Measurements from ENCODE around the gene JAZF1. TPM values are rescaled to one million over a fixed set of nuclear protein-coding genes. Genes with fewer than 3 reads are reported as not detected.
A peak's percentile ranks its signal among the peaks of the same experiment; 100 is the strongest.

JAZF1 gene
- total and polyA plus RNA-seq, 5 donors from 2014 or later, result 6.4 to 30.7 (median 7.6) TPM

DNA sequence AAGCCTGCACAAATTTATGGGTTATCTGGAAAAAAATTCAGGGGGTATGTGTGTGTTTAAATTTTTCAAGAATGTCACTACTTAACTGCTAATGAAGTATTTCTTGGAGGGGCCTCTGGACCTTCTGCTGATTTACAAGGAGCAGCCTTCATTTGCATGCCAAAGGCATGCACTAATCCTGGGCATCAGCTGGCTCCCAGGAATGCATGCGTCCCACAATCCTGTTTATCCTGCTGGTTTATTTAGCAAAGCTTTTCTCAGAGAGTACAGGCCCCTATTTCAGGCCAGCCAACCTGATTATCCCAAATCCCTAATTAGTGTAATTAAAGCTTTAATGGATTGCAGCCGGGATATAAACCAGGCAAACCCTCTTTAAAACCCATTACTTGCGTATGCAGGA, 270.3 kb downstream of the JAZF1 start:
- H3K36me3 Mint-ChIP-seq, result peaks cover 4% of the 10 kb centered on the region
- ATAC-seq (ENCODE audit: low read depth in 2 of 2), result no peak
- peaks cover 0 to 3% (median 0%) of the 10 kb centered on the region in 4 donors for H3K4me1 Mint-ChIP-seq
- H3K9me3 Mint-ChIP-seq, result no peaks in the 10 kb centered on the region
- Histone ChIP-seq H3K9me3 (ENCODE audit: control insufficient read depth in 2 of 2, low read length in 2 of 2) (no peaks in the 10 kb centered on the region), H3K27me3 (ENCODE audit: control insufficient read depth, insufficient read depth, low read length) (no peaks in the 10 kb centered on the region), H3K4me1 (ENCODE audit: control insufficient read depth, insufficient read depth, low read length, poor library complexity, severe bottlenecking) (no peaks in the 10 kb centered on the region), H3K4me3 (ENCODE audit: low read depth, low read length) (no peak overlapping the region), H3K36me3 (ENCODE audit: control insufficient read depth, insufficient read depth, low read length) (no peaks in the 10 kb centered on the region), H3K27ac (ENCODE audit: insufficient read depth, low read length, poor library complexity, severe bottlenecking) (no peak overlapping the region)
- no peak overlapping the region for H3K4me3 Mint-ChIP-seq
- no peaks in the 10 kb centered on the region for H3K27me3 Mint-ChIP-seq
- no peak overlapping the region for H3K27ac Mint-ChIP-seq
- no peak for DNase-seq

DNA sequence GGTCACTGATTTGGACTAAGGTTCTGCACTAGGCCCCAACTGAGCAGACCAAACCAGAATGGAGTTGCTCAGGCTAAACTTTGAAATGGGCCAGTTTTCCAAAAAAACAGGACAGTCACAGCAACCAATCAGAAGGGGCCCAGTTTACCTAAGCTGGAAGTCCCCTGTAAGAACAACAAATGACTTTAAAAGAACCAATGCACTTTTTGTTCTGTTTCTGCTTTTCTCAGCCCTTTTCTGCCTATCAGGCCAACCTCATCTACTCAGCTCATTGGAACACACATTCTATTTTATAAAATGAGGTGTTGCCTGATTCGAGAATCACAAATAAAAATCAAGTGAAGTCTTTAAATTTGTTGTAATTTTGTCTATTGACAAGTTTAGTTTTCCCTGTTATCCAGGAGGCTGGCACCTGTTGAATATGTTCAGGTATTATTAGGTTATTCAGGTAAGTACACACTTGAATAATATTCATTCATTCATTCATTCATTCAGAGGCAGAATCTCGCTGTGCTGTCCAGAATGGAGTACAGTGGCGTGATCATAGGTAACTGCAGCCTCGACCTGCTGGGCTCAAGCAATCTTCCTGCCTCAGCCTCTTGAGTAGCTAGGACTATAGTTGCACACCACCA, 271.9 kb downstream of the JAZF1 start:
- no peak for DNase-seq
- no peaks in the 10 kb centered on the region for H3K27me3 Mint-ChIP-seq
- no peaks in the 10 kb centered on the region for H3K9me3 Mint-ChIP-seq
- Histone ChIP-seq H3K4me1 (ENCODE audit: control insufficient read depth, insufficient read depth, low read length, poor library complexity, severe bottlenecking) (no peaks in the 10 kb centered on the region), H3K36me3 (ENCODE audit: control insufficient read depth, insufficient read depth, low read length) (no peaks in the 10 kb centered on the region), H3K27me3 (ENCODE audit: control insufficient read depth, insufficient read depth, low read length) (no peaks in the 10 kb centered on the region), H3K4me3 (ENCODE audit: low read depth, low read length) (no peak overlapping the region), H3K27ac (ENCODE audit: insufficient read depth, low read length, poor library complexity, severe bottlenecking) (no peak overlapping the region), H3K9me3 (ENCODE audit: control insufficient read depth in 2 of 2, low read length in 2 of 2) (no peaks in the 10 kb centered on the region)
- H3K4me3 Mint-ChIP-seq, result no peak overlapping the region
- H3K27ac Mint-ChIP-seq, result no peak overlapping the region
- peaks cover 4% of the 10 kb centered on the region for H3K36me3 Mint-ChIP-seq
- H3K4me1 Mint-ChIP-seq, result peaks cover 0 to 6% (median 0%) of the 10 kb centered on the region in 4 donors
- ATAC-seq (ENCODE audit: low read depth in 2 of 2), result no peak

DNA sequence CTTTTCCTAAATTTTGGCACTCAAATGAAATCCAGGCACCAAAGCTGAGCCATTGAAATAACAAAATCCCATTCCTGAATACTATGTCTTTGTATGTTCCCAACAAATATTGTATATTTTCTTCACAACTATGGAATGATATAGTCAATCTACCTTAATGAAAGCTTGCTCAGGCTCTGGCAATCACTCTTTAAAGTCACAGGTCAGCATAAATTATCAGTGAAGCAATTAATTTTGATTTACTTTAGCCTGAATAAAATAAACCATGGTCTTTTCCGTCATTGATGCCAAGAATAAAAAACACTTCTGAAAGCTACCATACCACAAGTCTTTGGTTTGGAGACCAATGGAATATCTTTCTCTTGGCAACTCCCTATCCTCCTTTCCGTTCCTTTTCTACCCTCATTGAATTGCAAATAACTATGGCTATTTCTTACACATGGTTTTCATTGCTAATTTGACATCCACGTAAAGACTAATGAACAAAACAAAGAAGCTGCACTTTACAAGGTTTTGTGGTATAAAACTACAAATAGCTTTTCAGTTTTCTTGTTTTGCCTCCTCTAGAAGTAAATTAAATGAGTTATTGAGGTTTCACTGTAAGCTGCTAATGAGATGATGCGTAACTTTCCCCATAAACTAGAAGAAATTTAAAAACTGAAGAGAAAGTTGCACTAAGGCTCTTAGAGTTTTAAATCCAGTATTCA, 274.1 kb downstream of the JAZF1 start:
- no peak overlapping the region for H3K4me3 ChIP-seq (ENCODE audit: low read depth, low read length)
- H3K9me3 ChIP-seq (ENCODE audit: control insufficient read depth in 2 of 2, low read length in 2 of 2), result no peaks in the 10 kb centered on the region
- Mint-ChIP-seq H3K4me3 (no peak overlapping the region), H3K4me1 (peaks cover 2 to 8% (median 5%) of the 10 kb centered on the region in 4 donors), H3K27ac (no peak overlapping the region), H3K9me3 (no peaks in the 10 kb centered on the region), H3K36me3 (peaks cover 2% of the 10 kb centered on the region), H3K27me3 (no peaks in the 10 kb centered on the region)
- peaks cover 2% of the 10 kb centered on the region for H3K4me1 ChIP-seq (ENCODE audit: control insufficient read depth, insufficient read depth, low read length, poor library complexity, severe bottlenecking)
- no peaks in the 10 kb centered on the region for H3K36me3 ChIP-seq (ENCODE audit: control insufficient read depth, insufficient read depth, low read length)
- no peaks in the 10 kb centered on the region for H3K27me3 ChIP-seq (ENCODE audit: control insufficient read depth, insufficient read depth, low read length)
- ATAC-seq (ENCODE audit: low read depth in 2 of 2) (no peak), DNase-seq (no peak)
- H3K27ac ChIP-seq (ENCODE audit: insufficient read depth, low read length, poor library complexity, severe bottlenecking), result no peak overlapping the region

DNA sequence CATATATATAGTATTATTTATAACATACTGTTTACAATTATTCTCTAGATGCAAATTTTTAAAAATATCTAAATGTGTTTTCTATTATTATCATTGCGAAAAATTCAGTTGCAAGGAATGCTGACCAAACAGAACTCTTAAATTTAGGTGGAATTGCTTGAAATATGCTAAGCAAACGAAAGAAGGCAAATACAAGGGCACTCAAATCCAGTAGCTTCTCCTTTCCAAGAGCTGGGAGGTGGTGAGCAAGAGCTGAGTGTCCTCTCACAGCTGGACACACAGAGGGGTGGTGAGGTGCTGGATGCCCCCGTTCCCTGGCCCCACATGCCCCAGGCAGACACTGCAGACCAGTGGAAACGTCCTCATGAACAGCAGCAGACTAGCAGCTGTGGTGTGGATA, 274.6 kb downstream of the JAZF1 start:
- Mint-ChIP-seq H3K27ac (no peak overlapping the region), H3K9me3 (no peaks in the 10 kb centered on the region), H3K4me1 (peaks cover 5 to 14% (median 9%) of the 10 kb centered on the region in 4 donors), H3K36me3 (no peaks in the 10 kb centered on the region), H3K27me3 (no peaks in the 10 kb centered on the region), H3K4me3 (no peak overlapping the region)
- no peaks in the 10 kb centered on the region for H3K36me3 ChIP-seq (ENCODE audit: control insufficient read depth, insufficient read depth, low read length)
- no peak overlapping the region for H3K4me3 ChIP-seq (ENCODE audit: low read depth, low read length)
- H3K4me1 ChIP-seq (ENCODE audit: control insufficient read depth, insufficient read depth, low read length, poor library complexity, severe bottlenecking), result peaks cover 6% of the 10 kb centered on the region
- ATAC-seq (ENCODE audit: low read depth in 2 of 2) (no peak), DNase-seq (no peak)
- H3K9me3 ChIP-seq (ENCODE audit: control insufficient read depth in 2 of 2, low read length in 2 of 2), result no peaks in the 10 kb centered on the region
- H3K27me3 ChIP-seq (ENCODE audit: control insufficient read depth, insufficient read depth, low read length), result no peaks in the 10 kb centered on the region
- H3K27ac ChIP-seq (ENCODE audit: insufficient read depth, low read length, poor library complexity, severe bottlenecking), result no peak overlapping the region

- ATAC-seq (ENCODE audit: low read depth in 2 of 2) (peak; percentile 55 to 74), DNase-seq (peak in 2 of 3 donors; percentile 40 to 79)
- peak overlapping the region; percentile 73 for H3K27ac ChIP-seq (ENCODE audit: insufficient read depth, low read length, poor library complexity, severe bottlenecking)
- Mint-ChIP-seq H3K36me3 (no peaks in the 10 kb centered on the region), H3K9me3 (no peaks in the 10 kb centered on the region), H3K27ac (peak overlapping the region; percentile 32 to 84 (median 51)), H3K4me1 (peaks cover 16 to 49% (median 30%) of the 10 kb centered on the region in 4 donors), H3K4me3 (peak overlapping the region; percentile 68 to 88 (median 70)), H3K27me3 (no peaks in the 10 kb centered on the region)
- H3K27me3 ChIP-seq (ENCODE audit: control insufficient read depth, insufficient read depth, low read length), result no peaks in the 10 kb centered on the region
- H3K4me1 ChIP-seq (ENCODE audit: control insufficient read depth, insufficient read depth, low read length, poor library complexity, severe bottlenecking), result peaks cover 18% of the 10 kb centered on the region
- H3K4me3 ChIP-seq (ENCODE audit: low read depth, low read length), result peak overlapping the region; percentile 81
- no peaks in the 10 kb centered on the region for H3K36me3 ChIP-seq (ENCODE audit: control insufficient read depth, insufficient read depth, low read length)
- no peaks in the 10 kb centered on the region for H3K9me3 ChIP-seq (ENCODE audit: control insufficient read depth in 2 of 2, low read length in 2 of 2)
These were observed 279.4 kb downstream of the JAZF1 start for GRCh38 chr7:27901028-27901760.

- Mint-ChIP-seq H3K4me1 (peaks cover 26 to 52% (median 36%) of the 10 kb centered on the region in 4 donors), H3K9me3 (no peaks in the 10 kb centered on the region), H3K27me3 (no peaks in the 10 kb centered on the region), H3K36me3 (no peaks in the 10 kb centered on the region), H3K4me3 (no peak overlapping the region), H3K27ac (peak overlapping the region in 2 of 3 donors; percentile 6 to 32)
- no peaks in the 10 kb centered on the region for H3K27me3 ChIP-seq (ENCODE audit: control insufficient read depth, insufficient read depth, low read length)
- H3K9me3 ChIP-seq (ENCODE audit: control insufficient read depth in 2 of 2, low read length in 2 of 2), result no peaks in the 10 kb centered on the region
- H3K4me1 ChIP-seq (ENCODE audit: control insufficient read depth, insufficient read depth, low read length, poor library complexity, severe bottlenecking), result peaks cover 18% of the 10 kb centered on the region
- no peaks in the 10 kb centered on the region for H3K36me3 ChIP-seq (ENCODE audit: control insufficient read depth, insufficient read depth, low read length)
- H3K4me3 ChIP-seq (ENCODE audit: low read depth, low read length), result no peak overlapping the region
- ATAC-seq (ENCODE audit: low read depth in 2 of 2) (no peak), DNase-seq (no peak)
- no peak overlapping the region for H3K27ac ChIP-seq (ENCODE audit: insufficient read depth, low read length, poor library complexity, severe bottlenecking)
These were observed 280.6 kb downstream of the JAZF1 start for GRCh38 chr7:27900006-27900405.

DNA sequence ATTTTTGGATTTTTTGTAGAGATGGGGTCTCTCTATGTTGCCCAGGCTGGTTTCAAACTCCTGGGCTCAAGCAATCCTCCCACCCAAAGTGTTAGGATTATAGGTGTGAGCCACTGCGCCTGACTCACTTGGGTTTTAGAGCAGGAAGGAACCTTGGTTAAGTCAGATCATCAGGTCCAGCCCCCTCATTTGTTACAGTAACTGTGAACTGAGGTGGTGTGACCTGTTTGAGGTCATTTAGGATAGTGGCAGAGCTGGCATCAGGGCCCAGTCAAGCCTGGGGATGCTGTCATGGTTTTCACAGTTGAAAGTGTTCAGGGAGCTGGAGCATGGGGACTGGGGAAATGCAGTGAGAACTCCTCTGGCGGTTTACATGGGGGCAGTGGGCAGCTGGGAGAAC, 281.0 kb downstream of the JAZF1 start:
- Histone ChIP-seq H3K36me3 (ENCODE audit: control insufficient read depth, insufficient read depth, low read length) (no peaks in the 10 kb centered on the region), H3K27ac (ENCODE audit: insufficient read depth, low read length, poor library complexity, severe bottlenecking) (no peak overlapping the region), H3K9me3 (ENCODE audit: control insufficient read depth in 2 of 2, low read length in 2 of 2) (no peaks in the 10 kb centered on the region), H3K4me1 (ENCODE audit: control insufficient read depth, insufficient read depth, low read length, poor library complexity, severe bottlenecking) (peaks cover 18% of the 10 kb centered on the region), H3K4me3 (ENCODE audit: low read depth, low read length) (no peak overlapping the region), H3K27me3 (ENCODE audit: control insufficient read depth, insufficient read depth, low read length) (no peaks in the 10 kb centered on the region)
- no peaks in the 10 kb centered on the region for H3K9me3 Mint-ChIP-seq
- peaks cover 26 to 52% (median 36%) of the 10 kb centered on the region in 4 donors for H3K4me1 Mint-ChIP-seq
- peak in 1 of 3 donors; percentile 25 for DNase-seq
- H3K4me3 Mint-ChIP-seq, result peak overlapping the region in 1 of 4 donors; percentile 53
- no peaks in the 10 kb centered on the region for H3K27me3 Mint-ChIP-seq
- peak overlapping the region in 2 of 3 donors; percentile 6 to 88 for H3K27ac Mint-ChIP-seq
- ATAC-seq (ENCODE audit: low read depth in 2 of 2), result peak in 1 of 2 donors; percentile 33
- no peaks in the 10 kb centered on the region for H3K36me3 Mint-ChIP-seq

Measured in CD4-positive, CD25-positive, alpha-beta regulatory T cell (primary cell).